NOMO-1 (cell line): ENCODE data around the gene RNF168.
"Not testable (repeated sequence)": the region's sequence is repeated elsewhere in the genome, so short reads cannot be mapped to it uniquely, and the experiment has no call there.

Experiments used
- DNase-seq, 2 experiments: peaks; one replicate each; lab custom pipeline; 2025; ENCODE audit not compliant: unreplicated experiment in 2 of 2; lab: John Stamatoyannopoulos, UW

The RNF168 gene

DNA sequence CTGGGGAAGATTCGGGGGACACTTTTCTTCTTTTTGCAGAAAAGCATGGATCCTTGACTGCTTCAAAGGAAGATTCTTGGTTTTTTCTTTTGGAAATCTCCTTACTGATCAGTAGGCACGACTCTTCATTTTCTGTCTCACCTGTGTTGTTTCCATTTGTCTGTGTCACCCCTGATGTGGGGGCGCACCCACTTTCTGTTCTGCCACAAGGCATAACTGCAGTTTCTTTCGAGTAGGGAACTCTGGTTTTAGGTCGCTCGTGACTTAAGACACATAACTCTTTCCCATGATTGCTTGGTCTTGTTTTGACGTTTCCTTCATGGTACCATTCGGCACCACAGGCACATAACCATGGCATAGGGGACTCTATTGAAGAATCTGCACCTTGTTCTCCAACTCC is 31.3 kb downstream of the RNF168 start:
- no peak for DNase-seq

DNA sequence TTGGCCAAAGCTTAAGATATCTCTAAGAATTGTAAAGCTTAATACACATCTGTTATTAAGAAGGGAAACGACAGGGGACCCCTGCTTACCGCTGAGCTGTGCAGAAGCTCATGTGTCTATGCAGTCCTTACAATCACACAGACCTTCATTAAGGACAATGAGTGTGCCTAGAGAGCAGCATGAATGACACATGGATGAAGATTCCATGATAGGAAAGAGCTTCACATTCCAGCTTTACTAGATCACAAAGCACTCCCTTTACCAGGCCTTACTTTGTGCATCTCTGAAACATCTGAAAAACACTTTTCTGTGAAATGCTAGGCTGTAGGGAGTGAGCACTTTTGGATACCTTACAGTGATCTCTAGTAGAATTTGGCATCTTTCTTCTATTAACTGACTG is 32.0 kb downstream of the RNF168 start:
- DNase-seq: no peak

DNA sequence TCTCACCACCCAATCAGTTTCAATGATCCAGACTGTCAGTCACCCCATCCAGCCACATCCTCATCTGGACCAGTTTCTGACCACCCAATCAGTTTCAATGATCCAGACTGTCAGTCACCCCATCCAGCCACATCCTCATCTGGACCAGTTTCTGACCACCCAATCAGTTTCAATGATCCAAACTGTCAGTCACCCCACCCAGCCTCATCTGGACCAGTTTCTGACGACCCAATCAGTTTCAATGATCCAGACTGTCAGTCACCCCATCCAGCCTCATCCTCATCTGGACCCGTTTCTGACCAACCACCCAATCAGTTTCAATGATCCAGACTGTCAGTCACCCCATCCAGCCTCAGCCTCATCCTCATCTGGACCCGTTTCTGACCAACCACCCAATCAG is 33.4 kb downstream of the RNF168 start:
- not testable (repeated sequence) for DNase-seq

DNA sequence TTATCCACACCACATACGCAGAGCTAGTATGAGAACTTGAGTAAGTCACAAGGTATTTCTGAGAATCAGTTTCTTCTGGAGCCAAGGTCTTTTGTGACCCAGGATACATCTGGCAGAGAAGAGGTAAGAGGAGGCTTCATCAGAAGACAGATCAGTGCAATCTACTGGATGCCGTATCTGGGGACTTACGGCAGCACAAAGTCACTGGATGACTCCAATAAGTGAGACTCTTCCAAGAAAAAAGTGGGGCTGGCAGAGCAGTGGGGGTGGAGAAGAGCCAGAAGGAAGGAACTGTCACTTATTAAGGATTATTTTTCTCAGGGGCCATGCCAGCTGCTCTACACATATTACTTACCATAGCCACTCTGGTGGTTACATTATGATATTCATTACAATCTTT is 39.8 kb downstream of the RNF168 start:
- no peak for DNase-seq

DNA sequence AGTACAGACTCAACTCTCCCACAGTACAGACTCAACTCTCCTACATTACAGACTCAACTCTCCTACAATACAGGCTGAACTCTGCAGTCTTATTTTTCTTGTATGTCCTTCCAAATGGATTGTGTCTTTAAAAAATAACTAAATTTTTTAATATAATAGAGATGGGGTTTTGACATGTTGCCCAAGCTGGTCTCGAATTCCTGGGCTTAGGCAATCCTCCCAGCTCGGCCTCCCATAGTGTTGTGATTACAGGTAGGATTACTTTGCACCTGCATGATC is 40.2 kb downstream of the RNF168 start:
- no peak for DNase-seq

DNA sequence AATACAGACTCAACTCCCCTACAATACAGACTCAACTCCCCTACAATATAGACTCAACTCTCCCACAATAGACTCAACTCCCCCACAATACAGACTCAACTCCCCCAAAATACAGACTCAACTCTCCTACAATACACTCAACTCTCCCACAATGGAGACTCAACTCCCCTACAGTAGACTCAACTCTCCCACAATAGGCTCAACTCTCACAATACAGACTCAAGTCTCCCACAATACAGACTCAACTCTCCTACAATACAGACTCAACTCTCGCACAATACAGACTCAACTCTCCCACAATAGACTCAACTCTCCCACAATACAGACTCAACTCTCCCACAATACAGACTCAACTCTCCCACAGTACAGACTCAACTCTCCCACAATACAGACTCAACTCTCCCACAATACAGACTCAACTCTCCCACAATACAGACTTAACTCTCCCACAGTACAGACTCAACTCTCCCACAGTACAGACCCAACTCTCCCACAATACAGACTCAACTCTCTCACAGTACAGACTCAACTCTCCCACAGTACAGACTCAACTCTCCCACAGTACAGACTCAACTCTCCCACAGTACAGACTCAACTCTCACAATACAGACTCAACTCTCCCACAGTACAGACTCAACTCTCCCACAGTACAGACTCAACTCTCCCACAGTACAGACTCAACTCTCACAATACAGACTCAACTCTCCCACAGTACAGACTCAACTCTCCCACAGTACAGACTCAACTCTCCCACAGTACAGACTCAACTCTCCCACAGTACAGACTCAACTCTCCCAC is 40.7 kb downstream of the RNF168 start:
- DNase-seq: not testable (repeated sequence)

DNA sequence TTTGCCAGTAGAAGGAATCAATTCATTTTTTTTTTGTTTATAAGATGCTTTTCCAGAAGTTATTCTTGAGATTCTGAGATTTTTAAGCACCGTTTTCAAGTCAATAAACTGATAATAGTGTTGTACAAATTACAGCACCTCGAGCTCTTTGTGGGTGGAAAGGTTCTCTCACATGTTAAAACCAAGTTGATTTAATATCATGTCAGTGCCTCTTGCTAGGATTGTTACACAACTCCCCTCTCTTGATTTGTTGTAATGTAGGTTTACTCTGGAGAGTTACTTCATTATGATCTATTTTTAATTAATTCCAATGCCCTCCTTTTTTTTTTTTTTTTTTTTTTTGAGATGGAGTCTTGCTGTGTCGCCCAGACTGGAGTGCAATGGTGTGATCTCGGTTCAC is 45.5 kb downstream of the RNF168 start:
- DNase-seq: peak; percentile 56 to 94

DNA sequence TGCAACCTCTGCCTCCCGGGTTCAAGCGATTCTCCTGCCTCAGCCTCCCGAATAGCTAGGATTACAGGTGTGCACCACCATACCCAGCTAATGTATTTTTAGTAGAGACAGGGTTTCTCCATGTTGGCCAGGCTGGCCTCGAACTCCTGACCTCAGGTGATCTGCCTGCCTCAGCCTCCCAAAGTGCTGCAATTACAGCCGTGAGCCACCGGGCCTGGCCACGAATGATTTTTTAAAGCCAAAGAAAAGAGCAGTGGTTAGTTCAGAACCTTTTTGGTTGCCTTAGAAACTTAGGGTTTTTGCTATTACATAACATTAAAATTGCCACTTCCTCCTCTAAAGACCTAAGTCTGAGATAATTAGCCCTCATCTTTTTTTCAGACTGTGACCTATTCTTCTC is 46.1 kb downstream of the RNF168 start:
- DNase-seq: peak; percentile 99

DNA sequence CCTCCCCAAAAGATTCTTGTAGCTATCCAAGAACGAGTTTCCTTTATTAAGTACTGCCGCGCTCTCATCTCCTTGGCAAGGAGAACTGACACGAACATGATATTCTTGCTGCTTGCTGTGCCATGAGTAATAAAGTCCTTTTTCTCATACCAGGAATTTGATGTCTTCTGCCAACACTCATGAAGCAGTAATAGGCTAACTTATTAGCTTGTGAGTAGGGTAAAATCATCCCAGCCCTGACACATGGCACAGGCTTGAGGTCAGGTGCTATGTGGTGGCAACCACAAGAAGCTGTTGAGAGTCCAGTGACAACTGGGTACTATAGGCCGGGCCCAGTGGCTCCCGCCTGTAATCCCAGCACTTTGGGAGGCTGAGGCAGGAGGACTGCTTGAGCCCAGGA is 48.6 kb downstream of the RNF168 start:
- no peak for DNase-seq

DNA sequence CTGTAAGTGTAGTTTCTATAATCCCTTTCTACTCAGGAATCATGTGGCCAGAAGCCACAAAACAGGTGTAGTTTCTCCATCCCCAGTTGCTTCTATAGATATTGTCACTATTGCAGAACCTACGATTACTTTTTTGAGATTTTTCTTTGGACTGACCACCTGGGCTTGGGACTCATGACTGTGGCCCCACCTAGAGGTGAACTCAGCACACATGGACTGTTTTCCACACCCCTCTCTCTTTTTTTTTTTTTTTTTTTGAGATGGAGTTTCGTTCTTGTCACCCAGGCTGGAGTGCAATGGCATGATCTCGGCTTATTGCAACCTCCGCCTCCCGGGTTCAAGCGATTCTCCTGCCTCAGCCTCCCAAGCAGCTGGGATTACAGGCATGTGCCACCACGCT is 58.2 kb downstream of the RNF168 start:
- peak; percentile 10 to 17 for DNase-seq

DNA sequence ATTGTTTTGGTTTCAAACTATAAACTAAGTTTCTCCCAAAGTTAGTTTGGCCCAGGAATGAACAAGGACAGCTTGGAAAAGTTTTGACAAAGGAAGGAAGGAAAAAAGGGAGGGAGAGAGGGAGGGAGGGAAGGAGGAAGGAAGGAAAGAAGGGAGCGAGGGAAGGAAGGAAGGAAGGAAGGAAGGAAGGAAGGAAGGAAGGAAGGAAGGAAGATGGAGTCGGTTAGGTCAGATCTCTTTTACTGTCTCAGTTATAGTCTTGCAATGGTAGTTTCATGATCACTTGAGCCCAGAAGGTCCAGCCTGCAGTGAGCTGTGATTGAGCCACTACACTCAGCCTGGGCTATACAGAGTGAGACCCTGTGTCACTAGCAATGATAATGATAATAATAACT is 59.1 kb downstream of the RNF168 start:
- DNase-seq: no peak

DNA sequence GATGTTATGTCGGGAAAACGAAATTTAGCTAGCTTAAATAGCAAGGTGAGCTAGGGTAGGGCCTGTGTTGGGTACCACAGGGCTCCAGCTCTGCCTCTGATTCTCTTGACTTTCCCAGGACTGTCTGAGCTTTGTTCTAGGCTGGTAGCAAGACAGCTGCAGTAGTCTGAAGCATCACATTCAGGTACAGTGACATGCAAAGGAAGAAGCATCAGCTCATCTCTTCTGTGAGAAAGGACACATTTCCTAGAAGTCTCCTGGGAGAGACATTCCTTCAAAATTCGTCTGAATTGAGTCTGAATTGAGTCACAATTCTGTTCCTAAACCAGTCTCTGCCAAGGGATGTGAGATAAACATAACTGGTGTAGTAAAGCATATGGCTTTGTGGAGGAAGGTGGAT is 62.9 kb downstream of the RNF168 start:
- DNase-seq: no peak

DNA sequence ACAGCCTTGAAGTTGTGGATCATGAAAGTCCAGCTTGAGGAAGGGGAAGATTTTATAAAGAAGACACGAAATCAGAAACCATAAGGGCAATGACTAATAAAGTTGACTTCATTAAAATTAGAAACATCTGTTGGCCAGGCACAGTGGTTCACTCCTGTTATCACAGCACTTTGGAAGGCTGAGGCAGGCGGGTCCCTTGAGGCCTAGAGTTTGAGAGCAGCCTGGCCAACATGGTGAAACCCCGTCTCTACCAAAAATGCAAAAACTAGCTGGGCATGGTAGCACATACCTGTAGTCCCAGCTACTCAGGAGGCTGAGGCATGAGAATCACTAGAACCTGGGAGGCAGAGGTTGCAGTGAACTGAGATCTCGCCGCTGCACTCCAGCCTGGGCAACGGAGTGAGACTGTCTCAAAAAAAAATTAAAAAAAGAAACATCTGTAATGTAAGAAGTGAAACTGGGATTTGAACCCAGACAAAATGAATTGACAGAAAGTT is 63.5 kb downstream of the RNF168 start:
- no peak for DNase-seq

DNA sequence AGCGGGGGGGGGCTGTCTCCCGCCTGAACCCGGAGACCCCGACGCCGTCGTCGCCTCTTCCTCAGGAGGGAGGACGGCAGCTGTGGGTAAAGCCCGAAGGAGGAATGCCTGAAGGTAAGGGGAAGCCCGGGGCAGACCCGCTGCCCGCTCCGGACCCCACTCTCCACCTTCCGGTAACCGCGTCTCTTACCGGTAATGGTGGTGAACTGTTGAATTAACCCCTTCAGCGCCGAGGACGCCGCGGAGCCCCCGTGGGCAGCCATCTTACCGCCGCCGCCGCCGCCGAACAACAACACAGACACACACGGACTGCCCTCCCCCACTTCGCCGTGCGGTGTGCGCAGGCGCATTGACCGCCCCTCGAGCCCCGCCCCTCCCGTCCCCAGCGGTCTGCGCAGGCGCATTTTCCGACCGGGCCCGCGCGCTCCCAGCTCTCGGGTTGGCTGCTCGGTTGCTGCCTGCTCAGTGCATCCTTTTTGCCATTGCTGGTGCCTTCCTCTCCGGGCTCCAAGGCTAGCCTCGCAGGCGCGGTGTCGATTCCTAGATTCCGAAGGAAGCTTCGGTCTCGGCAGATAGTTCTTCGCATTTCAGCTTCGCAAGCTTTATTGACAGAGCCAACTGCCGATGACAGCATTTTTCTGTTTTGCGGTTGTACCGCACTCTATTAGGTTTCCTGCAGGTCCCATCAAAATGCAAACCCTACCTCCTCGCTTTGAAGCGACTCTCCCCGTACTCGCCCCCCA is 71.3 kb downstream of the RNF168 start, which contains the start of gene UBXN7:
TSS of gene UBXN7 (minus strand) at position 291 of the 743 bp plus-strand sequence. CDS start at position 263, 28 bp downstream.
- DNase-seq: peak; percentile 95 to 97

DNA sequence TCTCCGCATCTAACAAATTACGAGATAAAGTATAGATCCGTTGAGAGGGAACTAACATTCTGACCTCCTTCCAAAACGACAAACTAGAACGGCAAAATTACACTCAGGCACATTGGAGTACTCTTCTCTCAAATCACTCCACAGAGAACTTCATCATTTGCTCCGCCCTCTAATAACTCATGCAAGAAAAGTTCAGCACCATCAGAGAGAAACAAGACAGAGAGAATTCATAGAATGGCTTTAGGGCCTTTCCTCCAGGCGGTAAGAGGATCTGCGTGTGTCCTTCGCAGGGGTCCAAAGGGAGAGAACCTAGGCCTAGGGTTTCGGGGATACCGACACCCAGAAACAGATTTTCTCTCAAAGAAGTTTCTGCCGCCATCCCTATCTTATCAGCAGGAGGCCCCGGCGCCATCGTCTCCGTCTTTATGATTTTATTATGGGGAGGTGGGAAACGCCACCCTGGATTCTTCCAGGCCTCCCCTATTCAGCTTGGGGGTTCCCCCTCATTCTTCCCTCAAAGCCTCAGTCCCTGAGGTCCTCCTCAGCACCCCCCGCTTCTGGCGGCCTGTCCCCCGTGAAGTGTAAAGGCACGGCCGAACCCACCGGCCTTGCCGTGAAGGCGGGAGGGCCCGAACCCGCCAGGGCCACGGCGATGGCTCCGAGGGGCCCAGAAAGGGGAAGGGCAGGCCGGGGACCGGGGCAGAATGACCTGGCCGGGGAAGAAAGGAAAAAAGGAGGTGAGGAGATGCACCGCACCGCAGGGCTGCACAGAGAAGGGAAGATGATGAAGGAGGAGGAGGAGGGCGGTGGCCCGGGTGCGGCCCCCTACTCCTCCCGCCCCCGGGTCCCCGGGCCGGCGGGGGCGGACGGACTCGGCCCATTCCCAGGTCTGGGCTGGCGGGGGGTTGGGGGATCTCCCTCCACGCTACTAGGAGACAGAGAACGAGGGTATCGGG is 72.1 kb downstream of the RNF168 start:
- peak; percentile 71 to 84 for DNase-seq

DNA sequence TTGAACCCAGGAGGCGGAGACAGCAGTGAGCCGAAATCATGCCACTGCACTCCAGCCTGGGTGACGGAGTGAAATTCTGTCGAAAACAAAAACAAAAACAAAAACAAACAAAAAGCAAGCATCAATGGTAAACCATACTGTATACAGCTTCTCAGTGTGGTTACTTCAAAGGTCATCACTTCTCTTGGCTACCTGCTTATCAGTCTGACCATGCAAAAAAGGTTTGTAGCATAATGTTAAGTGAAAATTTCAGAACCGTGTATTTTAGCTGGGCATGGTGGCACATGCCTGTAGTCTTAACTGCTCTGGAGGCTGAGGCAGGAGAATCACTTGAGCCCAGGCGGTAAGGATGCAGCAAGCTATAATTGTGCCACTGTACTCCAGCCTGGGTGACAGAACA is 75.5 kb downstream of the RNF168 start:
- DNase-seq: no peak

DNA sequence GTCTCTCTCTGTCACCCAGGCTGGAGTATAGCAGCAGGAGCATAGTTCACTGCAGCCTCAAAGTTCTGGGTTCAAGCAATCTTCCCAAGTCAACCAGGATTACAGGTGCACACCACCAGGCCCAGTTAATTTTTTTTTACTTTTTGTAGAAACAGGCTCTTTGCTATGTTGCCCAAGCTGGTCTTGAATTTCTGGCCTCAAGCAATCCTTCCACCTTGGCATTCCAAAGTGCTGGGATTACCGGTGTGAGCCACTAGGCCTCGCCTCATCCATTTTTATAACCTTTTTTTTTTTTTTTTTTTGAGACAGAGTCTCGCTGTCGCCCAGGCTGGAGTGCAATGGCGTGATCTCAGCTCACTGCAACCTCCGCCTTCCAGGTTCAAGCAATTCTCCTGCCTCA is 79.1 kb downstream of the RNF168 start:
- DNase-seq: not testable (repeated sequence)

DNA sequence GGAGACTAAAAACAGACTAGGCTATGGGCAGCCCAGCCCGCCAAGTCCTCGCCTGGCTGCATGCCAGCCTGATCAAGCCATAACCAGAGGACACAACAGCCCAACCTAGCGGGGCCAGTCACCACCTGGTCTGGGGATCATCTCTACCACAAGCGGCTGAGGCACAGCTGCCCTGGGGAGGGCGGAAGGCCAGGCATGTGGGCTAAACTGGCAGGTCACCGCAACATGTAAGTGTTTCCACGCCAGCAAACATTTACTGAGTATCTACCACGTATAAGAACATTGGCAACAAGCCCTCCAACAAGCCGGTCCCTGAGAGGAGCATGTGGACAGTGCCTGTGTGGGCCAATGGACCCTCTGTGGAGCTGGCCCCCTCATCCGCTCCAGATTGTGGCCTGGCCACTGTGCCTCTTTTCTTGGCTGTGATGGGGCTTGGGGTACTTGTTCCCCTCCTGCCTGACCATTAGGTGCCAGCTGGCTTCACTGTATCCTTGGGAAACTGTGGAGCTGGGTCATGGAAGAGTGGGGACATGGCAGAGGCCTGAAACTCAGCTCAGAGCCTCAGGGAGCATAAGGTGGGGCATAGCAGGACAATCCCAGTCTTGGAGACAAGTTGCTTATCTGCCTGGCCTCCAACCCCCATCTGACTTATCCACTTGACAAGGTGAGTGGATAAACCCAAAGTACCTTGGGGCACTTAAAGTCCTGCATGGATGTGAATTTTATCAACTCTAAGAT is 80.4 kb downstream of the RNF168 start:
- no peak for DNase-seq

DNA sequence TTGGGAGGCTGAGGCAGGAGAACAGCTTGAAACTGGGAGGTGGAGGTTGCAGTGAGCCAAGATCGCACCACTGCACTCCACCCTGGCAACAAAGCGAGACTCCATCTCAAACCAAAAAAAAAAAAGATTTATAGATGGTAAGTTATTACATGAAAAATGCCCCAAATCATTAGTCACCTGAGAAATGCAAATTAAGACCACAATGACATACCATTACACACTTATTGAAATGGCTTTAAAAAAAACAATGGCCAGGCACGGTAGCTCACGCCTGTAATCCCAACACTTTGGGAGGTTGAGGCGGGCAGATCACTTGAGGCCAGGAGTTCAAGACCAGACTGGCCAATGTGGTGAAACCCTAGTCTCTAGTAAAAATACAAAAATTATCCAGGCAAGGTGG is 81.9 kb downstream of the RNF168 start:
- DNase-seq: not testable (repeated sequence)

DNA sequence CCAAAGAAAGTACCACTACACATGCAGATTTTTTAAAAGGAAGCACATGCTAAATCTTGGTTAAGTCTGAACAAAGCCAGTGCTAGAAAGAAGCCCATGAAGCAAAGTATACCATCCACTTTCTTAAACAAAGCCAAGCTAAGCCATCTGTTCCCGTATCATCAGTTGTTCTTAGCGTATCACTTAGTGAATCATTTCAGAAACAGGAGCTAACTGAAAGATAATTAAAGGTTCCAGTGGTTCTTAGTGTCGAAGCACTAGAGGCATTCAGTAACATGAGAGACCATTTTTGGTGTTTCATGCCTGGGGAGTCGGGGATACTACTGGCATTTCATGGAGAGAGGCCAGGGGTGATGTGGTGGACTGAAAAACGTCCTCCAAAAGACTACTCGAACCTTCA is 84.2 kb downstream of the RNF168 start:
- no peak for DNase-seq
